H1 (cell line): ENCODE results near the gene MRPL9. TPM values are rescaled to one million over a fixed set of nuclear protein-coding genes. Genes with fewer than 3 reads are reported as not detected.
"Not testable (repeated sequence)": the region's sequence is repeated elsewhere in the genome, so short reads cannot be mapped to it uniquely, and the experiment has no call there.

Source experiments
- CTCF ChIA-PET: fragments of 300-600 bp; sonication (Branson Sonifier 250); formaldehyde crosslinking; loops from one replicate; lab custom pipeline; 2021; ENCODE audit not compliant: partially characterized antibody; lab: Charles Lee
- POLR2A ChIA-PET: fragments of 300-600 bp; sonication (Branson Sonifier 250); formaldehyde crosslinking; loops from one replicate; lab custom pipeline; 2021; ENCODE audit warnings: inconsistent platforms; ENCODE audit not compliant: partially characterized antibody; lab: Charles Lee
- DNase-seq, 2 experiments: peaks; one replicate each; pipeline versions ENCODE4 v3.0.0 to v3.0.0-alpha.2; 2010 to 2022; ENCODE audit warnings: low spot score in 2 of 2, low read depth in 1 of 2, mixed read lengths in 1 of 2
- FAIRE-seq: peaks from 2 replicates; lab custom pipeline; 2011; peaks lifted over from hg19 to GRCh38; lab: Jason Lieb, UNC
- H2AFZ ChIP-seq: 2 replicates; pipeline ENCODE4 v1.8.1; 2012; ENCODE audit warnings: low read length, inconsistent platforms
- H2AK5ac ChIP-seq: 2 replicates; pipeline ENCODE4 v1.6.1; 2013; ENCODE audit warnings: low read depth, low read length
- H2BK120ac ChIP-seq: replicated peaks from 2 replicates; pipeline ENCODE3; 2013; ENCODE audit warnings: low read depth, low read length, inconsistent platforms
- H2BK12ac ChIP-seq: 2 replicates; pipeline ENCODE4 v1.6.1; 2013; ENCODE audit warnings: low read depth, low read length
- H2BK15ac ChIP-seq: 2 replicates; pipeline ENCODE4 v1.6.1; 2013; ENCODE audit warnings: low read length
- H2BK20ac ChIP-seq: 2 replicates; pipeline ENCODE4 v1.6.1; 2013; ENCODE audit warnings: low read length
- H2BK5ac ChIP-seq: 2 replicates; pipeline ENCODE4 v1.6.1; 2013; ENCODE audit warnings: low read depth, low read length
- H3K14ac ChIP-seq: 2 replicates; pipeline ENCODE4 v1.6.1; 2013; ENCODE audit warnings: inconsistent platforms; ENCODE audit not compliant: insufficient read length
- H3K18ac ChIP-seq: 2 replicates; pipeline ENCODE4 v1.6.1; 2013; ENCODE audit warnings: low read length; ENCODE audit errors: extremely low read depth
- H3K23ac ChIP-seq: 2 replicates; pipeline ENCODE4 v1.6.1; 2013; ENCODE audit warnings: inconsistent platforms; ENCODE audit not compliant: insufficient read length
- H3K23me2 ChIP-seq: 2 replicates; pipeline ENCODE4 v1.6.1; 2013; ENCODE audit warnings: low read depth, low read length
- H3K27ac ChIP-seq: 2 replicates; pipeline ENCODE4 v1.6.1; 2011; ENCODE audit warnings: low read depth, low read length, inconsistent platforms
- H3K27me3 ChIP-seq, 4 experiments: replicated peaks in 1 of 4; 1 replicate in 1 of 4; 2 replicates in 3 of 4; pipeline versions ENCODE4 v1.6.1 to v1.8.1; 2011 to 2013; ENCODE audit warnings: low read length in 3 of 4, mild to moderate bottlenecking in 3 of 4, inconsistent platforms in 2 of 4, mixed read lengths in 2 of 4, moderate library complexity in 1 of 4; ENCODE audit not compliant: control insufficient read depth in 3 of 4, insufficient read depth in 3 of 4; ENCODE audit errors: extremely low read depth in 1 of 4
- H3K36me3 ChIP-seq, 4 experiments: 2 replicates each; pipeline versions ENCODE4 v1.6.1 to v1.8.1; 2011 to 2013; ENCODE audit warnings: mild to moderate bottlenecking in 4 of 4, low read length in 3 of 4, moderate library complexity in 2 of 4, control low read depth in 1 of 4, inconsistent platforms in 1 of 4; ENCODE audit not compliant: insufficient read depth in 4 of 4, control insufficient read depth in 2 of 4
- H3K4ac ChIP-seq: replicated peaks from 2 replicates; pipeline ENCODE3; 2013; ENCODE audit warnings: low read length, low read depth, mixed read lengths, inconsistent platforms; ENCODE audit not compliant: insufficient read length
- H3K4me1 ChIP-seq, 4 experiments: replicated peaks in 1 of 4; 1 replicate in 1 of 4; 2 replicates in 3 of 4; pipeline versions ENCODE4 v1.6.1 to v1.8.1; 2011 to 2013; ENCODE audit warnings: low read length in 3 of 4, inconsistent platforms in 2 of 4, mixed read lengths in 1 of 4; ENCODE audit not compliant: insufficient read depth in 4 of 4, control insufficient read depth in 3 of 4
- H3K4me2 ChIP-seq, 2 experiments: 2 replicates each; pipeline versions ENCODE4 v1.6.1 to v1.8.1; 2011 to 2013; ENCODE audit warnings: low read depth in 2 of 2, low read length in 2 of 2, control low read depth in 1 of 2, inconsistent platforms in 1 of 2, mild to moderate bottlenecking in 1 of 2; ENCODE audit not compliant: insufficient read depth in 1 of 2
- H3K4me3 ChIP-seq, 4 experiments: fragments of 200-600, 300-600 bp in 1 of 4; sonication (generic), shearing (Covaris generic), sonication (Bioruptor Twin) in 1 of 4; 2 replicates each; pipeline versions ENCODE4 v1.5.1 to v1.8.1; 2011 to 2016; ENCODE audit warnings: low read length in 4 of 4, low read depth in 3 of 4, control low read depth in 2 of 4, inconsistent platforms in 2 of 4, mild to moderate bottlenecking in 2 of 4, mixed read lengths in 1 of 4, moderate library complexity in 1 of 4; ENCODE audit not compliant: insufficient read depth in 2 of 4; ENCODE audit errors: extremely low read depth in 1 of 4
- H3K56ac ChIP-seq: replicated peaks from 2 replicates; pipeline ENCODE3; 2013; ENCODE audit warnings: low read depth, mild to moderate bottlenecking, mixed read lengths, low read length, inconsistent platforms; ENCODE audit not compliant: insufficient read length
- H3K79me1 ChIP-seq: 2 replicates; pipeline ENCODE4 v1.6.1; 2013; ENCODE audit warnings: low read depth, low read length, control low read depth
- H3K79me2 ChIP-seq, 2 experiments: 2 replicates each; pipeline versions ENCODE4 v1.6.1 to v1.8.1; 2012 to 2013; ENCODE audit warnings: low read length in 2 of 2, mild to moderate bottlenecking in 2 of 2, inconsistent platforms in 1 of 2; ENCODE audit not compliant: insufficient read depth in 2 of 2, control insufficient read depth in 1 of 2
- H3K9ac ChIP-seq, 4 experiments: replicated peaks in 1 of 4; 1 replicate in 1 of 4; 2 replicates in 3 of 4; pipeline versions ENCODE4 v1.6.1 to v1.8.1; 2011 to 2013; ENCODE audit warnings: low read depth in 3 of 4, low read length in 3 of 4, control low read depth in 2 of 4, mild to moderate bottlenecking in 2 of 4, moderate library complexity in 2 of 4, inconsistent platforms in 1 of 4; ENCODE audit errors: extremely low read depth in 1 of 4
- H3K9me3 ChIP-seq, 2 experiments: 2 replicates each; pipeline versions ENCODE4 v1.6.1 to v1.8.1; 2012 to 2013; ENCODE audit warnings: mild to moderate bottlenecking in 2 of 2, moderate library complexity in 2 of 2, control low read depth in 1 of 2, inconsistent platforms in 1 of 2, low read depth in 1 of 2, low read length in 1 of 2, mixed read lengths in 1 of 2; ENCODE audit not compliant: insufficient read depth in 2 of 2
- H4K20me1 ChIP-seq, 2 experiments: replicated peaks in 1 of 2; 2 replicates each; pipeline versions ENCODE3 to v1.8.1; 2011 to 2013; ENCODE audit warnings: inconsistent platforms in 2 of 2, low read length in 2 of 2, mild to moderate bottlenecking in 1 of 2; ENCODE audit not compliant: insufficient read depth in 2 of 2, control insufficient read depth in 1 of 2
- H4K5ac ChIP-seq: 2 replicates; pipeline ENCODE4 v1.6.1; 2013; ENCODE audit warnings: low read length, low read depth, mixed read lengths, inconsistent platforms; ENCODE audit not compliant: insufficient read length
- H4K8ac ChIP-seq: 2 replicates; pipeline ENCODE4 v1.8.0; 2013; ENCODE audit warnings: mild to moderate bottlenecking, moderate library complexity, low read length, inconsistent platforms; ENCODE audit not compliant: insufficient read depth; ENCODE audit errors: extremely low read depth
- H4K91ac ChIP-seq: replicated peaks from 2 replicates; pipeline ENCODE3; 2013; ENCODE audit warnings: low read length, mixed read lengths, inconsistent platforms; ENCODE audit not compliant: insufficient read length
- RAD21 ChIP-seq, 2 experiments: IDR thresholded peaks in 1 of 2; conservative IDR thresholded peaks in 1 of 2; 2 replicates each; pipeline ENCODE4 v1.6.1; 2011; ENCODE audit warnings: low read depth in 2 of 2, low read length in 2 of 2, improper control_type of control experiment in 1 of 2, inconsistent platforms in 1 of 2, mild to moderate bottlenecking in 1 of 2, moderate library complexity in 1 of 2
- WGBS, 2 experiments: shearing (Covaris generic) in 1 of 2; methylation state at CpG; one replicate each; pipeline versions ENCODE4 v1.1.6 to v1.1.7; 2013 to 2015; ENCODE audit warnings: low lambda C conversion rate in 2 of 2, mixed read lengths in 2 of 2, inconsistent platforms in 1 of 2, low coverage in 1 of 2, missing lambda C conversion rate in 1 of 2; ENCODE audit not compliant: insufficient replicate concordance in 2 of 2, insufficient coverage in 1 of 2, insufficient read length in 1 of 2; ENCODE audit errors: extremely low coverage in 1 of 2, missing lambda C conversion rate in 1 of 2; 5-methylcytosine and 5-hydroxymethylcytosine counted together
- polyA plus RNA-seq, 7 experiments: library from polyadenylated mRNA; depleted of rRNA in 3 of 7; stranded (reverse) in 5 of 7; unstranded in 2 of 7; fragments of >200 nt in 5 of 7; fragments of 200-250 nt in 2 of 7; gene quantifications; 1 replicate in 5 of 7; 2 replicates in 1 of 7; 4 replicates in 1 of 7; pipeline versions ENCODE4 v1.2.1 to v1.2.3, GENCODE V29; 2011 to 2013; ENCODE audit warnings: missing spikeins in 2 of 7, mixed read lengths in 2 of 7
- total RNA-seq: library from RNA; stranded (reverse); fragmentation: NEBNext Ultra II Directional; extraction: Animal tissue kit (Norgen Biotek cat#: 25700); gene quantifications from 2 replicates; pipeline ENCODE4 v1.2.1, GENCODE V29; 2021

The MRPL9 gene
- total and polyA plus RNA-seq, 2 of the 8 experiments (the other 6 are each of a cell fraction or from before 2014, with no cell fraction given), result 74.9 to 113 TPM

GRCh38 chr1:151733995-151734394 lies 29.3 kb downstream of the MRPL9 start:
- not testable (repeated sequence) for H3K18ac ChIP-seq, H2BK12ac ChIP-seq, H4K5ac ChIP-seq, H3K27me3 ChIP-seq, DNase-seq, FAIRE-seq, H4K8ac ChIP-seq, H3K4me3 ChIP-seq, H2BK120ac ChIP-seq, H3K9ac ChIP-seq, H3K79me1 ChIP-seq, H2BK5ac ChIP-seq, H3K23ac ChIP-seq, H2AFZ ChIP-seq, H2AK5ac ChIP-seq, H3K36me3 ChIP-seq, H3K79me2 ChIP-seq, H2BK15ac ChIP-seq, H4K20me1 ChIP-seq, H3K27ac ChIP-seq, H3K4me1 ChIP-seq, H3K56ac ChIP-seq, H3K14ac ChIP-seq, H2BK20ac ChIP-seq, H3K4ac ChIP-seq, H3K4me2 ChIP-seq, H4K91ac ChIP-seq, H3K23me2 ChIP-seq
- TF ChIP-seq RAD21 (IDR thresholded peaks at IDR 0.05 in 1 of 2, conservative IDR thresholded peaks at IDR 0.05 in 1 of 2; ENCODE audit: low read depth in 2 of 2, low read length in 2 of 2), result 0 out of 4 replicates have a peak, but pooled peaks of 1 of the 2 experiments have one; percentile 1
- WGBS, 2 experiments, result 90% methylated on average over 9 of the region's 9 CpGs; no CpG with 5 or more reads in 1 of the 2 experiments
- ChIA-PET CTCF (interaction anchor here (0.6 to 4.5 kb wide), 23 partner anchors 7 to 205 kb away, joined by 3 to 90 read pairs (median 5); partner anchors contain the start of gene CELF3), POLR2A (interaction anchor here (1.4 to 1.5 kb wide), 2 partner anchors 13 to 83 kb away, joined by 3 to 4 read pairs; partner anchors contain the start of gene RIIAD1)
- H3K9me3 ChIP-seq, result peaks cover 16 to 18% of the 10 kb centered on the region in 2 experiments
